GM20000 (cell line): ENCODE measurements around the gene STARD7.

Experiments used
- DNase-seq: peaks from one replicate; pipeline ENCODE4 v3.0.0; 2012; ENCODE audit warnings: low spot score
- CTCF ChIP-seq: IDR thresholded peaks from 2 replicates; pipeline ENCODE4 v1.5.1; 2012; ENCODE audit warnings: mild to moderate bottlenecking, control low read depth; ENCODE audit errors: extremely low read depth, missing control alignments

Gene STARD7

DNA sequence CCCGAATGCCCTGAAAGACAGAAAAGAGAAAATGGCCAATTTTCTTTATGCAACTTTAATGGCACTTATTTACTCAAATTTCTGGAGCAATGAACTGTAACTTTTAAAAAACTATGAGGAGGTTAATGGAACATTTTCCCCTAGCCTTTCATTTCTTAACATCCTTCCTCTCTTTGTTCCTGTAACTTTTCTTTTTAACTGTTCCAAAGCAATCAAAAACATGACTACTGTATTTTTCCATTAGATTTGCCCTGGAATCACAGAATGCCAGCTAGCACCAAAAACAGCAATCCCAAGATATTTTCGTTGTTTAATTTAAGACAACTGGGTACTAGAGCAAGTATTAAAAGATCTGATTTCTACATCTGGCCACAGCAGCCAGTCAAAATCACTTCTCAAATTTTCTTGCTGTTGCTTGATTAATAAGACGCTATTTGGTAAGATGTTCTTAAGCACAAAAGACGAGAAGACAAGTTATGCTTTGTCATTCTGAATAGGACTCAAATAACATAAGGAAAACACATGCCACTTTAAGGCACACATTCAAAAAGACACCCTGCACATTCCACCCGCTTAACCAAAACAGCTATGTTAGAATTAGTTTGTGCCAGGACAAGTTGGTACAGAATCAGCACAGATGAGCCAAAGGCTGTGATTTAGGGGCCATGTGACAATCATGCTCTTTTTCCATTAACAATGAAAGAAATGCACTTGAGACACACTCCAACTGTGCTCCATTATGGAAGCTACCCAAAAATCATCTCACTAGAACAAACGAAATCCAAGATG lies 3.6 kb downstream of the STARD7 start:
- TF ChIP-seq CTCF, result no peak
- DNase-seq, result no peak

- no peak for TF ChIP-seq CTCF
- peak; percentile 30 for DNase-seq
These were observed 5.2 kb downstream of the STARD7 start for GRCh38 chr2:96203130-96204028.

DNA sequence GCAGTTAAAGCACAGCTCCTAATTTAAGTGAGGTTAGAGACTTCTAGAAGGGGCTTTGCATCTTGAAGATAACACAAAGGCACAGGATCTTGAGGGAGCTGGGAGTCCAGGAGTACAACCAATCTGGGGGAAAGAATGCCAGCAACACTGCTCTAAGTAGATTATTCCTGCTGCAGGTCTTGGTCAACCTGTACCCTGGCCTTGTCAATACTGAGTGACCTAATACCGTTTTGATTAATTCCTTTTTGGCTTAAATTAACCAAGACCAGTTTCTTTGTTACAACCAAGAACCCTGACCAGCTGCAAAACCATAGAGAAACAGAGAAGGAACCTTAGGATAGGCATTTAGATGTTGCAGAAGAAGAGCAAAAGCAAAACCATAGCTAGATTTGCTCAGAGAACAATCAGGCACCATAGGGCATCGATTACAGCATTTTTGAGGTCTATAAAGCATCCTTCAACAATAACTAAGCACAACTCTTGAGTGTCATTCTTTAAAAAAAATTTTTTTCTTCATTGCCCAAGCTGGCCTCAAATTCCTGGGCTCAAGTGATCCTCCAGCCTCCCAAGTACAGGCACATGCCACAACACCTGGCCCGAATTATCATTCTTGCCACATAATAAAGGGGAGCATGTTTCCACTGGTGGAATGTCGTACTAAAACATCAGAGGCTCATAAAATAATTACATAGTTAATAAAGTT lies 6.3 kb downstream of the STARD7 start:
- DNase-seq, result no peak
- TF ChIP-seq CTCF, result no peak

DNA sequence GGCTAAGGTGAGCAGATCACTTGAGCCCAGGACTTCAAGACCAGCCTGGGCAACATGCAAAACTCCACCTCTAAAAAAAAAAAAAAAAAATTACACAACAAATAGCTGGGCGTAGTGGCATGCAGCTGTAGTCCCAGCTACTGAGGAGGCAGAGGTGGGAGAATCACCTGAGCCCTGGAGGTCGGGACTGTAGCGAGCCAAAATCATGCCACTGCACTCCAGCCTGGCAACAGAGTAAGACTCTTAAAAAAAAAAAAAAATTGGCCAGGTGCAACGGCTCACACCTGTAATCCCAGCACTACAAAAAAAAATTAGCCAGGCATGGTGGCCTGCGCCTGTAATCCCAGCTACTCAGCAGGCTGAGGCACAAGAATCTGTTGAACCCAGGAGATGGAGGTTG lies 7.3 kb downstream of the STARD7 start:
- TF ChIP-seq CTCF, result no peak
- DNase-seq, result no peak

- DNase-seq, result no peak
- no peak for TF ChIP-seq CTCF
These were observed 9.7 kb downstream of the STARD7 start for GRCh38 chr2:96198921-96199320.

- no peak for TF ChIP-seq CTCF
- no peak for DNase-seq
These were observed 10.9 kb downstream of the STARD7 start for GRCh38 chr2:96197546-96198255.
